Measurements from ENCODE around the gene ABCA3. TPM values are rescaled to one million over a fixed set of nuclear protein-coding genes. Genes with fewer than 3 reads are reported as not detected.

The ABCA3 gene
- total RNA-seq, 1 donor from 2014 or later: 3.1 TPM

- ChIA-PET CTCF (no interaction called here), POLR2A (no interaction called here)
- DNase-seq (no peak), ATAC-seq (ENCODE audit: low read depth) (no peak)
- no peaks in the 10 kb centered on the region for H3K9me3 Mint-ChIP-seq
- no peak overlapping the region for H3K27ac Mint-ChIP-seq
- intact Hi-C loops (cut with micrococcal nuclease): no loop called here
- H3K4me1 Mint-ChIP-seq: no peaks in the 10 kb centered on the region
- H3K4me3 Mint-ChIP-seq: no peak overlapping the region
- no peak for TF ChIP-seq CTCF (IDR thresholded peaks at IDR 0.05)
- H3K36me3 Mint-ChIP-seq (ENCODE audit: low read depth): no peaks in the 10 kb centered on the region
- peaks cover 36% of the 10 kb centered on the region for H3K27me3 Mint-ChIP-seq
Measured at GRCh38 chr16:2364638-2365210, 24.2 kb upstream of the ABCA3 start.

- DNase-seq (no peak), ATAC-seq (ENCODE audit: low read depth) (no peak)
- no peaks in the 10 kb centered on the region for H3K36me3 Mint-ChIP-seq (ENCODE audit: low read depth)
- ChIA-PET POLR2A (no interaction called here), CTCF (no interaction called here)
- H3K27ac Mint-ChIP-seq: no peak overlapping the region
- H3K4me3 Mint-ChIP-seq: no peak overlapping the region
- intact Hi-C loops (cut with micrococcal nuclease): no loop called here
- H3K9me3 Mint-ChIP-seq: no peaks in the 10 kb centered on the region
- TF ChIP-seq CTCF (IDR thresholded peaks at IDR 0.05): no peak
- no peaks in the 10 kb centered on the region for H3K4me1 Mint-ChIP-seq
- H3K27me3 Mint-ChIP-seq: peaks cover 46% of the 10 kb centered on the region
Measured at GRCh38 chr16:2362218-2362617, 21.7 kb upstream of the ABCA3 start.

- H3K9me3 Mint-ChIP-seq: no peaks in the 10 kb centered on the region
- peaks cover 44% of the 10 kb centered on the region for H3K27me3 Mint-ChIP-seq
- no peak for TF ChIP-seq CTCF (IDR thresholded peaks at IDR 0.05)
- no peaks in the 10 kb centered on the region for H3K36me3 Mint-ChIP-seq (ENCODE audit: low read depth)
- H3K4me1 Mint-ChIP-seq: no peaks in the 10 kb centered on the region
- CTCF ChIA-PET: no interaction called here
- POLR2A ChIA-PET: no interaction called here
- H3K4me3 Mint-ChIP-seq: no peak overlapping the region
- ATAC-seq (ENCODE audit: low read depth) (no peak), DNase-seq (no peak)
- intact Hi-C loops (cut with micrococcal nuclease): no loop called here
- H3K27ac Mint-ChIP-seq: no peak overlapping the region
Measured at GRCh38 chr16:2361129-2361528, 20.6 kb upstream of the ABCA3 start.

- ATAC-seq (ENCODE audit: low read depth) (no peak), DNase-seq (no peak)
- H3K27me3 Mint-ChIP-seq: peaks cover 39% of the 10 kb centered on the region
- H3K4me1 Mint-ChIP-seq: no peaks in the 10 kb centered on the region
- ChIA-PET CTCF (no interaction called here), POLR2A (no interaction called here)
- no peaks in the 10 kb centered on the region for H3K36me3 Mint-ChIP-seq (ENCODE audit: low read depth)
- no peak for TF ChIP-seq CTCF (IDR thresholded peaks at IDR 0.05)
- H3K27ac Mint-ChIP-seq: no peak overlapping the region
- intact Hi-C loops (cut with micrococcal nuclease): no loop called here
- H3K9me3 Mint-ChIP-seq: no peaks in the 10 kb centered on the region
- H3K4me3 Mint-ChIP-seq: no peak overlapping the region
Measured at GRCh38 chr16:2359919-2360318, 19.4 kb upstream of the ABCA3 start.

- H3K27ac Mint-ChIP-seq: no peak overlapping the region
- H3K9me3 Mint-ChIP-seq: no peaks in the 10 kb centered on the region
- intact Hi-C loops (cut with micrococcal nuclease): no loop called here
- ATAC-seq (ENCODE audit: low read depth): no peak
- no peak overlapping the region for H3K4me3 Mint-ChIP-seq
- no peaks in the 10 kb centered on the region for H3K4me1 Mint-ChIP-seq
- H3K36me3 Mint-ChIP-seq (ENCODE audit: low read depth): no peaks in the 10 kb centered on the region
- DNase-seq: no peak
- CTCF ChIA-PET: no interaction called here
- POLR2A ChIA-PET: interaction anchor here (0.6 to 0.7 kb wide), 2 partner anchors 533 to 583 kb away, joined by 3 to 7 read pairs; no protein-coding TSS in a partner anchor
- no peak for TF ChIP-seq CTCF (IDR thresholded peaks at IDR 0.05)
- H3K27me3 Mint-ChIP-seq: peaks cover 30% of the 10 kb centered on the region
Measured at GRCh38 chr16:2358811-2359210, 18.3 kb upstream of the ABCA3 start.

Measured in activated B cell treated with CpG ODN at 0.5 μM for 24 hours (primary cell).